ENCODE data around the gene MTRR.
"Not testable (repeated sequence)": the region's sequence is repeated elsewhere in the genome, so short reads cannot be mapped to it uniquely, and the experiment has no call there.

The MTRR gene

GRCh38 chr5:7902666-7903625, 34.0 kb downstream of the MTRR start:
- no peak for DNase-seq

- DNase-seq: no peak
Measured at GRCh38 chr5:7904170-7904569, 35.2 kb downstream of the MTRR start.

GRCh38 chr5:7907612-7908011, 38.7 kb downstream of the MTRR start:
- DNase-seq: no peak

- DNase-seq: no peak
Measured at GRCh38 chr5:7908317-7908716, 39.4 kb downstream of the MTRR start.

- DNase-seq: no peak
Measured at GRCh38 chr5:7910738-7911428, 41.9 kb downstream of the MTRR start.

- not testable (repeated sequence) for DNase-seq
Measured at GRCh38 chr5:7911429-7911771, 42.5 kb downstream of the MTRR start.

- no peak for DNase-seq
Measured at GRCh38 chr5:7916171-7916804, 47.3 kb downstream of the MTRR start.

GRCh38 chr5:7917130-7918123, 48.5 kb downstream of the MTRR start:
- no peak for DNase-seq

- no peak for DNase-seq
Measured at GRCh38 chr5:7925961-7926695, 57.2 kb downstream of the MTRR start.

- no peak for DNase-seq
Measured at GRCh38 chr5:7926720-7927119, 57.8 kb downstream of the MTRR start.

- DNase-seq: peak; percentile 66
Measured at GRCh38 chr5:7927466-7928375, 58.8 kb downstream of the MTRR start.

- no peak for DNase-seq
Measured at GRCh38 chr5:7930011-7930410, 61.1 kb downstream of the MTRR start.

- DNase-seq: no peak
Measured at GRCh38 chr5:7941692-7942091, 72.7 kb downstream of the MTRR start.

GRCh38 chr5:7947301-7947700, 78.4 kb downstream of the MTRR start:
- no peak for DNase-seq
